Transverse colon (tissue), 4 donors: ENCODE results near the gene SCARF1. TPM values are rescaled to one million over a fixed set of nuclear protein-coding genes. Genes with fewer than 3 reads are reported as not detected.

Source experiments
- DNase-seq: peaks from one replicate; pipeline ENCODE4 v3.0.0-alpha.2; 2019
- H3K27ac ChIP-seq, 4 donors: fragments of 200-600 bp; sonication (generic); 2 replicates each; pipeline ENCODE4 v1.5.1; 2016 to 2018; ENCODE audit warnings: inconsistent platforms in 4 of 4
- H3K27me3 ChIP-seq: fragments of 200-600 bp; sonication (generic); 2 replicates; pipeline ENCODE4 v1.5.1; 2017; ENCODE audit warnings: inconsistent platforms
- H3K36me3 ChIP-seq, 4 donors: fragments of 200-600 bp; sonication (generic); 2 replicates each; pipeline ENCODE4 v1.5.1; 2017 to 2019; ENCODE audit warnings: inconsistent platforms in 4 of 4
- H3K4me1 ChIP-seq, 4 donors: fragments of 200-600 bp; sonication (generic); 2 replicates each; pipeline ENCODE4 v1.5.1; 2017 to 2020; ENCODE audit warnings: inconsistent platforms in 4 of 4
- H3K4me3 ChIP-seq, 4 donors: fragments of 200-600 bp; sonication (generic); 1 replicate in 1 of 4; 2 replicates in 3 of 4; pipeline versions ENCODE4 v1.5.1 to v1.6.1; 2017 to 2019; ENCODE audit warnings: inconsistent platforms in 4 of 4
- H3K9me3 ChIP-seq, 2 donors: fragments of 200-600 bp; sonication (generic); 2 replicates each; pipeline ENCODE4 v1.5.1; 2017 to 2019; ENCODE audit warnings: inconsistent platforms in 2 of 2
- EP300 ChIP-seq: sonication (generic); formaldehyde crosslinking; IDR thresholded peaks from one replicate; pipeline ENCODE4 v1.6.1; 2017; ENCODE audit warnings: antibody characterized with exemption, low read depth
- POLR2A ChIP-seq: fragments of 450-650 bp; IDR thresholded peaks from one replicate; pipeline ENCODE4 v1.6.1; 2016; ENCODE audit warnings: antibody characterized with exemption, mild to moderate bottlenecking, moderate library complexity
- POLR2AphosphoS5 ChIP-seq, 3 donors: sonication (generic); formaldehyde crosslinking; IDR thresholded peaks; one replicate each; pipeline ENCODE4 v1.6.1; 2016; ENCODE audit warnings: antibody characterized with exemption in 3 of 3
- WGBS, 2 donors: methylation state at CpG; one replicate each; pipeline ENCODE4 v1.1.5; 2018; ENCODE audit warnings: low coverage in 1 of 2; 5-methylcytosine and 5-hydroxymethylcytosine counted together
- in situ Hi-C, 4 donors: fragments of 200-750 bp; cut with MboI; loops; one replicate each; pipeline versions ENCODE4 v1.15.0 to v1.15.1; 2017; ENCODE audit warnings: low sequenced_read_pairs in 3 of 4, low pct_ligation_motif_present in 1 of 4, low pct_unique_long_range_greater_than_20kb in 1 of 4
- intact Hi-C: fragments of 100-400 bp; cut with DNase I; formaldehyde crosslinking; loops from one replicate; pipeline ENCODE4 v1.15.1; 2023; ENCODE audit warnings: low total_unique reads
- total RNA-seq, 4 donors: library from RNA; depleted of rRNA; stranded (reverse); fragments of >200 nt; gene quantifications; one replicate each; pipeline ENCODE4 v1.1.0, GENCODE V29; 2016
- TF ChIP-seq, protein P1 (sequence below), 5 experiments: fragments of 200-600 bp in 3 of 5; fragments of 450-650 bp in 2 of 5; sonication (generic) in 3 of 5; IDR thresholded peaks; 1 replicate in 2 of 5; 2 replicates in 3 of 5; pipeline ENCODE4 v1.5.1; 2016 to 2017; ENCODE audit warnings: antibody characterized with exemption in 5 of 5, inconsistent platforms in 3 of 5, mild to moderate bottlenecking in 2 of 5, moderate library complexity in 1 of 5

The SCARF1 gene
- total RNA-seq, 4 donors from 2014 or later = 11.2 to 63.2 (median 16.3) TPM

DNA sequence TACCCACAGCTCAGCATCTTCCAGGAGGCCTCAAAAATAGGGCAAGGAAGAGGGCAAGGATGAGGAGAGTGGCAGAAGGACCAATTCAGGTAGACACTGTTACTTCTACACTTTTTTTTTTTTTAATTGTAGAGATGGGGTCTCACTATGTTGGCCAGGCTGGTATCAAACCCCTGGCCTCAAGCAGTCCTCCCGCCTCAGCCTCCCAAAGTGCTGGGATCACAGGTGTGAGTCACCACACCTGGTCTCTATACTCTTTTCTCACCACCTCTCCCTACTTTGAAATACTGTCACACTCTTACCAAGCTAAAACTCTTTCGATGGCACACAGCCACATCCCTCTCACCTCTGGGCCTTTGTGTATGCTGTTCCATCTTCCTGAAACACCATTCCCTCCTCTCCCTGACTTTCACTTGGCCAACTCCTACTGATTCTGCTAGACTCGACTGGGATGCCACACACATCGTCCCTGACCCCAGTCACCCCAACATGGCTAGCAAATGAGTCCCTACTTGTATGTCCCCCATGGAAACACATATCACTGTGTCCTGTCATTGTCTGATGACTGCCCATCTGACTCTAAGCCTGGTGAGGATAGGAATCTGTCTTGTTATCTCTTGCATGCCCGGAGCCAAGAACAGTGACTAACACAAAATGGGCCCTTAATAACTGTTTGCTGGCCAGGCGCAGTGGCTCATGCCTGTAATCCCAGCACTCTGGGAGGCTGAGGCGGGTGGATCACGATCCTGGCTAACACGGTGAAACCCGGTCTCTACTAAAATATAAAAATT is 9.7 kb downstream of the SCARF1 start:
- Histone ChIP-seq H3K4me3 (no peak overlapping the region), H3K27ac (no peak overlapping the region), H3K36me3 (no peaks in the 10 kb centered on the region), H3K4me1 (no peaks in the 10 kb centered on the region), H3K27me3 (no peaks in the 10 kb centered on the region), H3K9me3 (no peaks in the 10 kb centered on the region)
- WGBS, 2 donors = 92 to 95% methylated on average over 3 to 10 of the region's 10 CpGs
- in situ Hi-C loops = loop anchor here in 1 of 4 donors (10.0 kb wide), 1 partner anchor 51 kb away; no protein-coding TSS in a partner anchor
- TF ChIP-seq POLR2AphosphoS5 (IDR thresholded peaks at IDR 0.05) (no peak), EP300 (no peak), POLR2A (no peak)
- TF ChIP-seq, protein P1, sequence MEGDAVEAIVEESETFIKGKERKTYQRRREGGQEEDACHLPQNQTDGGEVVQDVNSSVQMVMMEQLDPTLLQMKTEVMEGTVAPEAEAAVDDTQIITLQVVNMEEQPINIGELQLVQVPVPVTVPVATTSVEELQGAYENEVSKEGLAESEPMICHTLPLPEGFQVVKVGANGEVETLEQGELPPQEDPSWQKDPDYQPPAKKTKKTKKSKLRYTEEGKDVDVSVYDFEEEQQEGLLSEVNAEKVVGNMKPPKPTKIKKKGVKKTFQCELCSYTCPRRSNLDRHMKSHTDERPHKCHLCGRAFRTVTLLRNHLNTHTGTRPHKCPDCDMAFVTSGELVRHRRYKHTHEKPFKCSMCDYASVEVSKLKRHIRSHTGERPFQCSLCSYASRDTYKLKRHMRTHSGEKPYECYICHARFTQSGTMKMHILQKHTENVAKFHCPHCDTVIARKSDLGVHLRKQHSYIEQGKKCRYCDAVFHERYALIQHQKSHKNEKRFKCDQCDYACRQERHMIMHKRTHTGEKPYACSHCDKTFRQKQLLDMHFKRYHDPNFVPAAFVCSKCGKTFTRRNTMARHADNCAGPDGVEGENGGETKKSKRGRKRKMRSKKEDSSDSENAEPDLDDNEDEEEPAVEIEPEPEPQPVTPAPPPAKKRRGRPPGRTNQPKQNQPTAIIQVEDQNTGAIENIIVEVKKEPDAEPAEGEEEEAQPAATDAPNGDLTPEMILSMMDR (IDR thresholded peaks at IDR 0.05) = no peak
- no peak for DNase-seq
- intact Hi-C loops = loop anchor here (10.0 kb wide), 1 partner anchor 361 kb away; the partner anchor contains the start of genes BHLHA9 and TRARG1

DNA sequence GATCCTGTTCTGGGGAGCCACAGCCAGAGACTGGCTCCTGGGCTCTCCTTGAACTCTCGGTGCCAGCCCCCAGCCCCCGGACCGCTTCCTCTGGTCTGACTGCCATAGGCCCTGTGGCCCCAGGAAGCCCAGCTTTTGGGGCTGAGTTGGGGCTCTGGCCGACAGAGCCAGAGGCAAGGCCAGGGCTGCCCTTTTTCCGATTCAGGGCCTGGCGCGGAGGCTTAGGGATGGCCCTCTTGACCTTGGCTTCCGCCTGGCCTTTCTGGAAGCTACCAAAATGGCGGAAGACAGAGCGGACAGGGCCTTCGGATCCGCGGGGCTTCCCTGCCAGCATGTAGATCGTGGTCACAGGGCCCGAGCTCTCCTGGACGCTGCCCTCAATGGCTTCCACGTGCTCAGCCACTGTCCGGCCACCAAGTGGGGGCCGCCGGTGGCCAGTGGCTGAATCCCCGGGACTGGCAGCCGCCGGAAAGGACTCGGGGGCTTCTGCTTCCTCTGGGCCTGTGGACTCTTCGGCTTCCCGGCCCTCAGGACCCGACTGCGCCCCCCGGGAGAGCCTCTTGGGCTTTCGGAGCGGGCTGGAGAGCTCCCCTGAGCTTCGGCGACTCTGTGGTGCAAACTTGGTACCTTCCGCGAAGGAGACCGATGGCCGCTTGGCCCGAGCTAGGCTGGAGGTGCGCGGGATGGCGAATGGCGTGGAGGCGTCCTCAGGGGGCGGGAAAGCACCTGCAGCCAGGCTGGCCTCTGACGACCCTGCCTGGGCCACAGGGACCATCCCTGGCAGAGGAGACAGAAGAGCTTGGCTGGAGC is 10.5 kb downstream of the SCARF1 start:
- 96% methylated on average over 44 of the region's 45 CpGs; no CpG with 5 or more reads in 1 of the 2 donors for WGBS, 2 donors
- H3K27ac ChIP-seq = no peak overlapping the region
- H3K27me3 ChIP-seq = no peaks in the 10 kb centered on the region
- DNase-seq = no peak
- no peak overlapping the region for H3K4me3 ChIP-seq
- no peaks in the 10 kb centered on the region for H3K36me3 ChIP-seq
- H3K4me1 ChIP-seq = peaks cover 0 to 1% (median under 1%) of the 10 kb centered on the region in 4 donors
- no peaks in the 10 kb centered on the region for H3K9me3 ChIP-seq
- in situ Hi-C loops = loop anchor here in 3 of 4 donors (5.0 to 10.0 kb wide), 3 partner anchors 50 to 63 kb away; no protein-coding TSS in a partner anchor
- intact Hi-C loops = loop anchor here (10.0 kb wide), 1 partner anchor 360 kb away; the partner anchor contains the start of genes BHLHA9 and TRARG1
- TF ChIP-seq, protein P1 (IDR thresholded peaks at IDR 0.05) = no peak
- TF ChIP-seq EP300 = no peak

DNA sequence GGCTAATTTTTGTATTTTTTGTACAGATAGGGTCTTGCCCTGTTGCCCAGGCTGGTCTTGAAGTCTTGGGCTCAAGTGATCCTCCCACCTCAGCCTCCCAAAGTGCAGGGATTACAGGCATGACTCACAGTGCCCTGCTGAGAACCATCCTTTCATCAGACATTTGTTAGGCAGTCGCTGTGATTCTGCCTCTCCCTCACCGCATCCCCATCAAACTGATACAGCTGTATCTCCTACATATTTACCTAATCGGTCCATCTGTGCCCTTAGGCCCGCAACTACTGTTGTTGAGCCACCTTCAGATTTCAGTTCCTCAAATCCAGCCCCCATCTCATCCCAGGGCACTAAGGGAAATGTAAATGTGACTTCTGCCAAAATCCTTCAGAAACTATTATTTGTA is 14.9 kb downstream of the SCARF1 start:
- no peaks in the 10 kb centered on the region for H3K36me3 ChIP-seq
- H3K9me3 ChIP-seq = no peaks in the 10 kb centered on the region
- TF ChIP-seq POLR2AphosphoS5 (IDR thresholded peaks at IDR 0.05) (no peak), POLR2A (no peak), EP300 (no peak)
- TF ChIP-seq, protein P1 (IDR thresholded peaks at IDR 0.05) = no peak
- peak overlapping the region in 1 of 4 donors; percentile 46 for H3K27ac ChIP-seq
- WGBS, 2 donors = 71 to 79% methylated on average over 3 to 4 of the region's 4 CpGs
- DNase-seq = no peak
- H3K4me1 ChIP-seq = peaks cover 7 to 26% (median 22%) of the 10 kb centered on the region in 4 donors
- intact Hi-C loops = loop anchor here (10.0 kb wide), 1 partner anchor 356 kb away; the partner anchor contains the start of genes BHLHA9 and TRARG1
- no peaks in the 10 kb centered on the region for H3K27me3 ChIP-seq
- in situ Hi-C loops = loop anchor here in 3 of 4 donors (5.0 to 10.0 kb wide), 3 partner anchors 46 to 58 kb away; no protein-coding TSS in a partner anchor
- H3K4me3 ChIP-seq = no peak overlapping the region
